HG02943 (cell line): Measurements from ENCODE around the gene PRICKLE2.

ENCODE experiments used
- ATAC-seq: cut with Tn5 transposase; IDR thresholded peaks from one replicate; pipeline ENCODE4 v1.9.1; 2021; ENCODE audit warnings: mild to moderate bottlenecking, low read depth, moderate library complexity; ENCODE audit not compliant: unreplicated experiment

The PRICKLE2 gene

DNA sequence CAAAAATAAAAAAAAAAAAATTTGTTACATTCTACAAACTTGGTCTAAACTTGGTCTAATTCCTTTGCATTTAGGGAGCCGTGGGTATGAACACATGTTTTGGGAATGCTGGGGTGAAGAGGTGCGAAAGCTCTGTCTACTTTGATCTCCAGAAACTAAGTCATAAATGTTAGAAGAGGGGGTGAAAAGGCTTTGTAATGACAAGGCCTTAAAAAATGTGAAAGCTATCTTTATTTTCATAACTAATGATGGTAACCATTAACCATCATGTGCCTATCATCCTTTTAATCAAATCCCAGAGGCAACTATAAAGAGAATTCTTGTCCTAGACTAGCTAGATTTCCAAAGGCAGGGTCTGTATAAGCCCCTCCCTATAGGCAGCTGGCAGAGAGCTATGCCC is 60.9 kb downstream of the PRICKLE2 start:
- ATAC-seq: no peak

DNA sequence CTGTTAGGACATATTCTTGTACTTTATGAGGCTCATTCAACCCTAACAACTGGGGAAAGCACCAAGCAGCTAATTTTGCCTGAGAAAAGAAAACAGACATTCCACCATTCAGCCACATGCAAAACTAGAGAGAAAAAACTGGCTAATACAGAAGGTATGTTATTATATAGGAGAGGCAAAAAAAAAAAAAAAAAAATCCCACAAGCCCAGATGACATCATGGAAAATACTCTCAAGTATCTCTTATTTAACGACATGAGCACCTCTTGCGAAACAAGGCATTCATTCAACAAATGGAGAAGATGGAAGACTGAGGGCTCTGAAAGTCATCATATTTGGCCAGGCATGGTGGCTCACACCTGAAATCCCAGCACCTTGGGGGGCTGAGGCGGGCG is 61.5 kb downstream of the PRICKLE2 start:
- ATAC-seq: no peak

DNA sequence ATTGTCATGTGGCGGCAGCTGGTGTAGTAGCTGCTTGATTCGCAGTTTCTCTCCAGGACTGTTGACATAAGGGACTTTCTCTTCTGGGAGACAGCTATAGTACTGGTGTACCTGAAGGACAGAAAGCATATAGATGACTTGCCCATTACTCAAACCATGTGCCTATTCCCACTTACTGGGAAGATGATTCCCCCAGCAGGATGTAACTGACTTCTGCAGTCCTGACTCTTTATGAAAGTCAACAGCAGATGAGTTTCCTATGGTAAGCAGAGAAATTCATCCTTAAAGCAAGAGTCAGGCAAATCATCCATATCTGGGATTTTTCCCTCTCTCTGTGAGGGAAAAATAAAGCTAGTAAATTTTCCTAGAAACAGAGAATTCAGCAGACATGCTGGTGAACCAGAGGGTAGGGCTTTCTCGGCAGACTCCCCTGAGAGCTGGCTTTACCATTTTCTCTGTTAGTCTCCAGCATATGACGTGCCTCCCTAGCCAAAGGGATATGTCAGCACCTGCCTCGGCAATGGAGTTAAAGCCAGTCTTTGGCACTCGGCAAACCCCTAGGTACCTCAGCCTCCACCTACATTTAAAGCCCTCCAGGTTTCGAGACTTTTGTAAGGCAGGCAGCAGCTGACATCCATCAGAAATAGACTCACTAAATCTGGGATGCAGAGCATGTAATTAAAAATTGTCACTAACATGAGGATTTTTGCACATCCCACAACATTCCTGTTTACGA is 62.1 kb downstream of the PRICKLE2 start:
- no peak for ATAC-seq

DNA sequence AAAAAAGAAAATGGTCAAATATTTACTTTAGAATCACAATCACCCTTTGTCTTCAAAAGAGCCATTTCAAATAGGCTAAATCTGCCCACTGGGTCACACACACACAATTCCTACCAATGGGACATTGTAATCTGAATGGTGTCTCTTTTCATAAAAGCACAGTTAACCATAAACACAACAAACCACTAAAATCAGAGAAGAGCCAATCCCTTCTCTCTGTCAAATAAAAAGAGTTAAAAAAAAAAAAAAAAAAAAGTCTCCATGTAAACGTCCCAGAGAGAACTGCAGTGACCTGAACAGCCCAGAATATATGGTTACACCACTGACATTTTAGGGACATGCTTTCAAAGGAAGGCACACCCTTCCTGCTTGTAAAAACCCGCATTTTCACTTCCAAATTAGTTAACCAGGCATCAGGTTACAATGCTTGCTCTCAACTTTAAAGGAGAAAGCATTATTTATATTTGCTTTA is 63.7 kb downstream of the PRICKLE2 start:
- ATAC-seq: no peak

DNA sequence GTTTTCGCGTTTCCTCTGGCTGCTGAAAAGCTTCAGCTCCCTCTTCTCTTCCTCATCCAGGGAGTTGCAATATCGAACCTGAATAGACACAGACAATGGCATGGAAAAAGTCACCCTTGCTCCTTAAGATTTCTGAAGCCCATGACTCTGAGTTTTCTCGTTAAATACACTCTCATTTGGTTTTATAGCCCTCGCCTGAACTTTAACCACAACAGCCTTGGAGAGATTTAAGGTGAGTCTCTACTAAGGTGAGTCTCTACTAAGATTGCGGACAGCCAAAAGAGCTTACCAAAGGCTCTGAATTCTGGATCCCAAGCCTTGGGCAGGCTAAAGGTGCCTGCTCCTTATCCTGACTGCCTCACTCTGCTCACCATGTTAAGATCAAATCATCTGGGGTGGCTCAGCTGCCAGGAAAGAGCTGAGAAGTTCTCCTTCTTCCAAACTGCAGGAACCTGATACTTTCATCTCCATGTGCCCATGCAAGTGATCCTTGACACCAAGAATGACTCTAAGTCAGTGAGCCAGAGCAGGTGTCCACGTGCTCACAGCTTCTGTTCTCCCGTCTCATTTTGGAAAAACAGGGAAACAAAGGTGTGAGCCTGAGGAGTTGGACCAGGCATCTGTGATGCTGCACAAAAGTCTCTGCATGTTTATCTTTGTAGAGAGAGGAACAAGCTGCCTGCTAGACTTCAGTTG is 65.1 kb downstream of the PRICKLE2 start:
- ATAC-seq: no peak

DNA sequence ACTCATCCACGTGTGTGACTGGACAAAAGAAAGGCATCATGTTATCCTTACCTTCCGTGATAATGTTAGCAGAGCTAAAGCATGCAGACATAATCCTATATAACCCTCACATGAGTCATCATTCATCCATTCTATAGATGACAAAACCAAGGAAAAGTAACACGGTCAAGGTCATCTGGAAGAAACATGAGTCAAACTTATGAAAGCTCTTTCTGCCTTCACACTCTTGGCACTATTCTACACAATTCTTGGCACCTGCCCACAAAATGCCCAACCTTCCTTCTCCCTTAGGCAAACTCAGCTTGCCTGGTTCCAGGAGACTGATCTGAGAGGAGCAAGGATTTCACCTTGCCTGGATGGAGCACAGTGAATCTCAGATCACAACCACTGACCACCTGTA is 66.9 kb downstream of the PRICKLE2 start:
- ATAC-seq: no peak

DNA sequence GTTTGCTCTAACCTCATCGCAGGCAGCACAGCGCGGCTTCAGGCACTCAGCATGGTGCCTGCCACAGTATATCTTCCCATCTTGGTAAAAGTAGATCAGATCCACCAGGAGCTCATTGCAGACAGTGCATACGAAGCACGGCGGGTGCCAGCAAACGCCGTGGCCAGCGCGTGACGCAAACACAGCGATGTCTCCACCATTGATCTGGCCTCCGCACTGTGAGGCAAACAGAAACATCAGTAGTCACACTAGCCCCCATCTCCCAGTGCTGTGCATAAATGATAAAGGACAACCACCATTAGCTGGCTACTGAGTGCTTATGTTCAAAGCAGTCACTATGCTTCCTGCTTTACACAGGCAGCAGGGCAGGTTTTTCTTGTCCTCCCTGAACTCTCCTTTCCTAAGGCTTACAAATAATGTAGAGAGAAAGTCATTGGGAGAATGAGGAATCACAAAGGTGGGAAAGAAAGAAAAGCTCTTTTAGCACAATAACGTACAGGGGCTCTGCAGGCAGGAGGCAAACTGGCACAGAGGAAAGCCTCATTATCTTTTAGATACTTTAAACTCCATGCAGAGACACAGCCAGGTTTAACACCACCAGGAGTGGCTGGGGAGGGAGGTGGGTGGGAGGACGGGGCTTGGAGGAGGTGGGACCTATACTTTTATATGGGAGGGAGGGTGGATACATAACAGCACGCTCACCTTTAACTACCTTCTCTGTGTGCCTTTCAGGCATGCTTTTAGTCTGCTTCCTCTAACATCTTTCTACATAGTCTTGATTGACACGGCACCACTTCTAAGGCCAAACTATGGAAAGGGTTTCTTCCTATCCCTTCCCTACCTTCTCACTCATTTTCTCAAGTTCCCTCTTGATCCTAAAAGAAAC is 67.9 kb downstream of the PRICKLE2 start:
- ATAC-seq: no peak

DNA sequence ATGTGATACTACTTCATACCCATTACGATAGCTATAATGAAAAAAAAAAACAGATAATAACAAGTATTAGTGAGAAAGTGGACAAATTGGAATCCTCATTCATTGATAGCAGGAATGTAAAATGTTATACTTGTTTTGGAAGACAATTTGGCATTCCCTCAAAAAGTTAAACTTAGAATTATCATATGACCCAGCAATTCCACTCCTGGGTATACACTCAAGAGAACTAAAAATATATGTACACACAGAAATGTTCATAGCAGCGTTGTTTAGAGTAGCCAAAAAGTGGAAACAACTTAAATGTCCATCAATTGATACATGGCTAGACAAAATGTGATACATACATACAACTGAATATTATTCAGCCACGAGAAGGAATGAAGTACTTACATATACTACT is 69.9 kb downstream of the PRICKLE2 start:
- no peak for ATAC-seq

DNA sequence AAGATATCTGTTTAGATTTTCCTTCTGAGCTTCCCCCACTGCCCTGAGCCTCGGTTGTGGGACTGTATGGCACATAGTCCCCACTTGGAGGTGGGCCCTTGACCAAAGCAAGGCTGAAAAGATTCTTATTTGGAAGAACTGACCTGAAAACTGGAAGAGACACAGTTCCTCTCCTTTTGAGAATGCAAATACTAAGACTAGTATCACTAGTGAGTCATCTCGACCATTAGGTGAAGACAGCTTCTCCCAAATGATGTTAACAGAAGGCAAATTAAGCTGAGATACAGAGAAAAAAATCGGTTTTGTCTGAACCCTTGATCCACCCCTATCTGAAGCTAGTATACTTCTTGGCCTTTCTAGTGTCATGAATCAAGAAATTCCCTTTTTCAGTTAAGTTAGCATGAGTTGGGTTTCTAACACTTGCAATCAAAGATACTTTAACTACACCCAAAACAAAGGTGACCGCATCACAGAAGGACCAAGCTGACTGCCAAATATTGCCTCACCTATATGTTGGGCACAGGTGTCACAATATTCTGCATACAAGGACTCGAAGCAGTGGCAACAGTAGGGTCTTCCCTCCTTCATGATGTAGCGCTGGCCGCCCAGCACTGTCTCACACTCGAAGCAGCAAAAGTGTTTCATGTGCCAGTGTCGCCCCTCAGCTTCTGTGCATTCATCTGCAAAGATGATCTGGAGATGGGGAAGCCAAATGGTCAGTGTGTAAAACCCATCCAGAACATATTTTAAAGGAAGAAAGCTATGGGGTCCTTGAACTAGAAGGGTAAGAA is 72.4 kb downstream of the PRICKLE2 start:
- ATAC-seq: no peak

DNA sequence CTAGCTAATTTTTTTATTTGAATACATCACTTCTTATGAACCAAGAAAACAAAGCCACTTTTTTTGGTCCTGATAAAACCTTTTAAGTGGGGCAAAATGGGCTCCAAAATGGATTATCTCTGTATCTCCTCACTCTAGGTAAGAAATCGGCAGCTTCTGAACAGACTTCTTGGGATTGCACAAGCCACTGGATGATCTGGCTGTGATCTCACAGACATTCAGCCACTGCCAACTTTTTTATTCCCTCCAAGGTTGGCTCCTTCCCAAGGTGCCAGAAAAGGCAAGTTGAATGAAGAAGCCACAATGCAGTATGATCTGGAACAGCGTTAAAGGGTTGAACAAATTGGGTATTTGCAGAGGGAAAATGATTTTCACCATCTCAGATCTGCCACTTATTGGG is 73.2 kb downstream of the PRICKLE2 start:
- no peak for ATAC-seq

DNA sequence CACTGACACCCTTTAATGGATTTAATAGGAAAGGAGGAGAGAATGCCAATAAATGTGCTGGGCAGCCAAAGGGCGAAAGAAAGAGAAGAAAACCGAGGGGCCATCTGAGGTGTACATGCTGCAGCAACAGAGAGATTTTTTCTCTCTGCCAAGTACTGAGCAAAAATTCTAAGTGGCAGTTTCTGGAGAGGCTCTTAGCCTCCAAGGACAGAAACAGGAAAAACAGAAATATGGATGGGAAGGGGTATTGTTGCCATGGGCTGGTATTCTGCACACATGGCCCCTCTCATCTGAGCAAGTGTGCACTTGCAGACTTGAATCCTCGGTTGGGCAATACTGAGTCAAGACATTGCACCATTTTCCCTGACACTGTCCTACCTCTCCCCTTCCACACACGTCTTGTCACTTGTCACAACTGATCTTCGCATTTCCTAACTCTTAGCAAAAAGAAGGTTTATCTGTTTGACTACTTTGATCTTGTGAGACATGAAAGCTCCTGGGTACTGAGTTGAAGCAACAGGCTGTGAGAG is 73.9 kb downstream of the PRICKLE2 start:
- ATAC-seq: no peak

DNA sequence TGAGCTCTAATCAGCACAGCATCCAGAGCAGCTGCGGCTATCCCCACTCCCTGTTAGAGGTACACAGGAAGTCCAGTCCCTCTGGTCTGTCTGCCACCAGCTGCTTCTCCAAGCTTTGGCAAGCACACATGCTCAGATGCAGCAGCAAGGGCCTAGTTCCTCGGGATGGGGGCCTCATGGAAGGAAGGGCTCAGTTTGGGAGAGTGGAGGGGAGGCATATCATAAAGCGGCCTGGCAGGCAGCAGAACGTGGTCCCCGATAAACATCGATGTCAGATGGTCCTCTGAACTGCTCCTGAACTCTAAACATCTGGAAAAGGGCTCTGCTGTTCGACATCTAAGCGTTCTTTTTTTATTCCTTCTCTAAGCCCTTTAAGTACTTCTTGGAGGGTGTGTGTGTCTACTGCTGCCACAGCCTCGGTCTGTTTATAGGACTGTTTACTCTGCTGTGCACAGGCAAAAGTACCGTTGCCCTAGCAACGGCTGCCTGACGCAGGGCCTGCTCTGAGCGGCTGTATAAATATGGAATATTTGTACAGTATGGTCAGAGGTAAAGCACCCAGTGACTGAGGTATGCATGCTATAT is 74.6 kb downstream of the PRICKLE2 start:
- no peak for ATAC-seq

DNA sequence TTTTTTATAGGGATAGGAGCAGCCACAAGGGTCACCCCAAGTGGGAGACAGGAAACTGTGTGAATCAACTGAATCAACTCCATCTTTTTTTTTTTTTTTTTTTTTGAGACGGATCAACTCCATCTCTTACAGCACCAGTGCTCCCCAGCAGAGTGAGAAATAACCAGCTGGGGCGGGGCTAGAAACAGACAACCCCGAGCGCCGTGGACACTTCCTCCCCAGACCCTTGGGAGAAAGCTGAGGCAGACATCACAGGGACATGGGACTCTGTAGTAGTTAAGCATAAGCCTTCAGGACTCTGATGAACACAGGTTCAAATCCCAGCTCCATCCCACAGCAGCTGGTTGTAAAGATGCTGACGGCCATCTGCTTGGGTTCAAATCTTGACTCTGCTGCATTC is 75.4 kb downstream of the PRICKLE2 start:
- no peak for ATAC-seq

DNA sequence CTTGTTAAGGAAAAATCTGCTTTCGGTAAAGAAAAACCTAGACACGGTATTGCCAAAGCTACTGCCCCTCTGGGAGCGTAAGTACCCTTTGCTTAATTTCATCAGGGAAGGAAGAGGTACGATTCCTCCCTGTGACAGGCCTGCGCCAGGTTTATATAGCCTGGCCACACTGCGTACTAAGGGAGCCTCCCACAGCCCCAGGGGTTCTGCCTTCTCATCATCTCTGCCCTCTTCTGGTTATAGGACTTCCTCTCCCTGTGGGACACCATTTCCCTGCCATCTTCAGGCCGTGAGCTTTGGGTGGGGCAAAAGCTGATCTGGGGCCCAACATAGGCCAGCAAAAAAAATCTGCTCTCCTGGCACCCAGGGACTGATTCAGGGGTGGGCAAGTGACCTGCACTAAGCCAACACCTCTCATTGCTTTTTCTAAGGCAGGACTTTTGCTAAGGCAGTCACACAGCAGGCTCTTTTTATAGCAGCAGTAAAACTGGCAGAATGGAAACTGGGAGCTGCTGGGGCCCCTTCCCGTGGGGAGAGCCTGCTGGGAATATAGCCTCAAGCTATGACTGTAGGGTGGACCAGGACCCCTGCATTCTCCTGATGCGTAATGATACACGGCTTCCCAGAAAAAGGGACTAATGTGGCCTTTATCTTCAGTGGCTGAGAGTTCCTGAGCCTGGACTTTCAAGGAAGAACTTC is 76.2 kb downstream of the PRICKLE2 start:
- ATAC-seq: no peak

DNA sequence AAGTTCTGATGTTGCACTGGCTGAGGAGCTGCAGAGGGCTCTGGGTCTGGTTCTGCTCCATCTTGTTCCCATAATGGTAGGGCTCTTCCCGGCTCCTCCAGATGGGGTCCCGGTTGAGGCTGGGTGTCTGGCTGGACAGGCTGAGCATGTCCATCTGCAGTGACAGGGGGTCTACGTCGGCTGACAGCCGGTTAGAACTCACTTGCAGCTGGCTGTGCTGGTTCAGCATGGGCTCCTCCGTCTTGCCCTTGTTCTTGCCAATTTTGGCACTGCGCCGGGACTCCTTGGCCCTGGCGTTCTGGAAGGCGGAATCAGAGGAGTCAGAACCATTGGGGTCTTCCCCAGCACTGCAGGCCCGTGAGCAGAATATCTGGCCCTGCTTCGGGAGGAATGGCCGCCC is 78.1 kb downstream of the PRICKLE2 start:
- no peak for ATAC-seq

DNA sequence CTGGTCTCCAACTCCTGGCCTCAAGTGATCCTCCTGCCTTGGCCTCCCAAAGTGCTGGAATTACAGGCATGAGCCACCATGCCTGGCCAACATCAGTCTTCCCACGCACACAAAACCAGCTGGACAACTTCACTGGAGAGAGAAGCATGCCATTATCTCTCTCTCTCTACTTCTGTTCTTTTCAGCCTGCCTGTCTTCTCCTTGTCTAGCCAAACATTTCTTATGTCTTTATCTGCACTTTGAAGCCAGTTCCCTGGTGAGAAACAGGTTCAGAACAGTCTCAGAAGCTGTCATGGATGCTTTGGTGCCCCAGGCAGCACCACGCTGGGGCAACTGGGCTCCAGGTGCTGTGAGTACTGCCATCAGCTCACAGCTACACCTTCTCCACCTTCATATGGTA is 79.8 kb downstream of the PRICKLE2 start:
- no peak for ATAC-seq

DNA sequence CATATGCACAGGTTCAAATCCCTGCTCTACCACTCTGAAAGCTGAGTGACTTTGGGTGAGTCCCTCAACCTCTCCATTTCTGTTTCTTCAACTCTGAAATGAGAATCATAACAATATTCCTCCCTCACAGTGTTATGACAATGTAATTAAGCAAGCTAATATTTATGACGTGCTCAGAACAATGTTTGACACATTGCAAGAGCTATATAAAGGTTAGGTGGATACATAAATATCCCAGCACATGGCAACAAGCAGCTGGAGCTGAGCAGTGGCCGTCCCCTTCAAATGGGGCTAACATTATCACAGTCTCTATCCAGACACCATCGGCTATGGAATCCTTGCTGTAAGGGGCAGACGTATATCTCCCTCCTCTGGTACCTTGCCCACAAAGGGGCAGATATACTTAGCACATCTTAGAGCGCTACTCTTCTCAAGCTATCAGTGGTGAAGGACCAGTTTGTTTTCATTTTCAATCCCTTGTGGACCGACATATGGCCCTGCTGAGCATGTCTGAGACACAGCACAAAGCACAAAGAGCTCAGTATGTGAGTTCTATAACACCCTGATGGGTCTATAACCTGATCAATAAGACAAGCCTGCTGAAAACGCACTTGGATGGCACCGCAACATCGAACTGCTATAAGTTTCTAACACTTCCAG is 80.9 kb downstream of the PRICKLE2 start:
- no peak for ATAC-seq

DNA sequence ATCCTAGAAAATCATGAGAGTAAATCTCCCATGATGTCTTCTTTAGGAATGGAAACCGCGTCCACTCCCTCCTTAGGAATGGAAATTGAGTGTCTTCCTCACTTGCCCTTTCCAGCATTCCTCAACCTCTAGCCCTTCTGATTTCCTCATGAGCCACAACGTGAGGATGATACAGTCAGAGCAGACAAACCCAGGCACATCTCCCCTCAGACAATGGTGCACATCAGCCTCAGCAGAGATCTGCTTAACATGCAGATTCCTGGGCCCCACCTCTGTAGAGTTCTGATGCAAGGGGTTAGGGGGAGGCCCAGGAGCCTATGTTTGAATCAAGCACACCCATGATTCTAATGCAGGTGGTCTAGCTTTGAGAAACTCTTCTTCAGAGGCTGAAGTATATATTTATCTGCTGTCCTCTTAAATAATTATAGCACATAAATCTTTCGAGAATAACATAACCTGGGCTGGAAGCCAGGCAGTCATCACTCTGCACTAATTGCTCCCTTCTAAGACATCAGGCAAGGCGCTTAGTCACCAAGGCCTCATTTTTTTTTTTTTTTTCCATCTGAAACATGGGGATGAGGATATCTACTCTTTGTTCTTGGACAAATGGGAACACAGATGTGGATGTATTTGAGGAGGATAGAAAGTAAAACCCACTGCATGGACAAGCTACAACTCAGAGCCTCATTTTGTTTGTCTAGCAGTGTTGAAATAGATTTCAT is 81.7 kb downstream of the PRICKLE2 start:
- no peak for ATAC-seq
